HCT116 (cell line): ENCODE results near the gene MZB1. TPM values are rescaled to one million over a fixed set of nuclear protein-coding genes. Genes with fewer than 3 reads are reported as not detected.
A peak's percentile ranks its signal among the peaks of the same experiment; 100 is the strongest.

ENCODE experiments used
- ATAC-seq: fragments of 200-7000 bp; cut with Tn5 transposase; 2 replicates; pipeline ENCODE4 v1.9.1; 2020; ENCODE audit warnings: mild to moderate bottlenecking, moderate library complexity
- BruUV-seq: library from RNA; stranded (reverse); fragments of 400-500 nt; replicated peaks from 2 replicates; lab custom pipeline; 2021; lab: Mats Ljungman, UMichigan
- CTCF ChIA-PET: fragments of 300-600 bp; sonication (Branson Sonifier 250); formaldehyde crosslinking; loops from one replicate; lab custom pipeline; 2021; ENCODE audit warnings: antibody characterized with exemption; lab: Charles Lee
- POLR2A ChIA-PET: fragments of 300-600, 350-600 bp; sonication (Branson Sonifier 250); formaldehyde crosslinking; loops from one replicate; lab custom pipeline; 2021; ENCODE audit warnings: antibody characterized with exemption; lab: Charles Lee
- RAD21 ChIA-PET, 2 experiments: fragments of 300-600 bp; sonication (Branson Sonifier 250); formaldehyde crosslinking; loops; one replicate each; lab custom pipeline; 2023; ENCODE audit warnings: low total read pairs in 2 of 2; ENCODE audit not compliant: uncharacterized antibody in 2 of 2, unreplicated experiment in 2 of 2, low non-redundant PET in 1 of 2; lab: Charles Lee
- DNase-seq: peaks from one replicate; pipeline ENCODE4 v3.0.0-alpha.2; 2010; ENCODE audit warnings: low read depth, low spot score
- H2AFZ ChIP-seq: fragments of 200-600 bp; shearing (Covaris generic), sonication (generic); 2 replicates; pipeline ENCODE4 v1.6.1; 2017; ENCODE audit warnings: low read depth, mixed run types, mixed read lengths, antibody characterized with exemption, low read length; ENCODE audit not compliant: poor library complexity, severe bottlenecking
- H3K27ac ChIP-seq: 2 replicates; pipeline ENCODE4 v1.5.1; 2012; ENCODE audit warnings: low read depth, low read length
- H3K27me3 ChIP-seq: fragments of 200-600 bp; sonication (generic); 2 replicates; pipeline ENCODE4 v1.6.1; 2016; ENCODE audit warnings: mixed run types, low read length, mixed read lengths; ENCODE audit not compliant: insufficient read depth
- H3K36me3 ChIP-seq, 2 experiments: fragments of 200-500 bp in 1 of 2; fragments of 200-600 bp in 1 of 2; sonication (Bioruptor generic) in 1 of 2; sonication (generic) in 1 of 2; 2 replicates each; pipeline versions ENCODE4 v1.5.1 to v1.6.1; 2014 to 2016; ENCODE audit warnings: low read length in 2 of 2, inconsistent platforms in 1 of 2, mixed read lengths in 1 of 2, mixed run types in 1 of 2; ENCODE audit not compliant: insufficient read depth in 2 of 2, control insufficient read depth in 1 of 2
- H3K4me1 ChIP-seq, 2 experiments: fragments of 200-600 bp in 1 of 2; sonication (generic) in 1 of 2; 2 replicates each; pipeline versions ENCODE4 v1.5.1 to v1.6.1; 2012 to 2017; ENCODE audit warnings: low read length in 2 of 2, inconsistent platforms in 1 of 2, mild to moderate bottlenecking in 1 of 2, mixed read lengths in 1 of 2, mixed run types in 1 of 2, moderate library complexity in 1 of 2; ENCODE audit not compliant: insufficient read depth in 2 of 2, control insufficient read depth in 1 of 2
- H3K4me2 ChIP-seq: fragments of 200-600 bp; sonication (generic); 2 replicates; pipeline ENCODE4 v1.6.1; 2017; ENCODE audit warnings: mixed run types, low read length, mixed read lengths
- H3K4me3 ChIP-seq, 2 experiments: fragments of 200-600 bp in 1 of 2; sonication (generic) in 1 of 2; replicated peaks in 1 of 2; 2 replicates each; pipeline ENCODE4 v1.5.1; 2011 to 2016; ENCODE audit warnings: low read length in 2 of 2, control low read depth in 1 of 2, low read depth in 1 of 2, mild to moderate bottlenecking in 1 of 2, mixed read lengths in 1 of 2, mixed run types in 1 of 2
- H3K79me2 ChIP-seq: fragments of 200-600 bp; sonication (generic); 2 replicates; pipeline ENCODE4 v1.6.1; 2017; ENCODE audit warnings: mild to moderate bottlenecking, mixed run types, low read length, moderate library complexity, mixed read lengths; ENCODE audit not compliant: insufficient read depth
- H3K9ac ChIP-seq: fragments of 200-600 bp; sonication (generic); 2 replicates; pipeline ENCODE4 v1.6.1; 2016; ENCODE audit warnings: low read length, mixed read lengths
- H3K9me2 ChIP-seq: fragments of 200-600 bp; sonication (generic), shearing (Covaris generic); 2 replicates; pipeline ENCODE4 v1.6.1; 2017; ENCODE audit warnings: mixed run types, mild to moderate bottlenecking, moderate library complexity; ENCODE audit not compliant: insufficient read depth
- H3K9me3 ChIP-seq, 2 experiments: fragments of 200-500 bp in 1 of 2; fragments of 200-600 bp in 1 of 2; sonication (Bioruptor generic) in 1 of 2; sonication (generic) in 1 of 2; 2 replicates each; pipeline ENCODE4 v1.6.1; 2014 to 2017; ENCODE audit warnings: low read length in 2 of 2, mixed read lengths in 2 of 2, inconsistent platforms in 1 of 2, low read depth in 1 of 2, mild to moderate bottlenecking in 1 of 2, mixed run types in 1 of 2, moderate library complexity in 1 of 2; ENCODE audit not compliant: control insufficient read depth in 1 of 2, insufficient read depth in 1 of 2
- H4K20me1 ChIP-seq: fragments of 200-600 bp; sonication (generic), shearing (Covaris generic); 2 replicates; pipeline ENCODE4 v1.6.1; 2017; ENCODE audit warnings: mixed run types, mild to moderate bottlenecking, moderate library complexity; ENCODE audit not compliant: insufficient read depth
- CEBPB ChIP-seq: IDR thresholded peaks from 2 replicates; pipeline ENCODE4 v1.6.1; 2012; ENCODE audit warnings: low read depth
- ELF1 ChIP-seq: IDR thresholded peaks from 2 replicates; pipeline ENCODE4 v1.6.1; 2012; ENCODE audit warnings: low read depth, borderline replicate concordance
- EZH2 ChIP-seq: fragments of 200-600 bp; sonication (generic); IDR thresholded peaks from 2 replicates; pipeline ENCODE4 v1.6.1; 2017; ENCODE audit warnings: antibody characterized with exemption, mixed run types
- JUND ChIP-seq: IDR thresholded peaks from 2 replicates; pipeline ENCODE4 v1.6.1; 2012
- POLR2A ChIP-seq: IDR thresholded peaks from 2 replicates; pipeline ENCODE4 v1.7.0; 2011; ENCODE audit warnings: borderline replicate concordance; ENCODE audit not compliant: insufficient read depth, insufficient read length; ENCODE audit errors: extremely low read depth
- POLR2AphosphoS5 ChIP-seq: IDR thresholded peaks from 2 replicates; pipeline ENCODE4 v1.6.1; 2011; ENCODE audit warnings: mild to moderate bottlenecking, low read depth, low read length, moderate library complexity
- RAD21 ChIP-seq: IDR thresholded peaks from 2 replicates; pipeline ENCODE4 v1.6.1; 2012; ENCODE audit warnings: low read depth, mild to moderate bottlenecking
- SIN3A ChIP-seq: IDR thresholded peaks from 2 replicates; pipeline ENCODE4 v1.6.1; 2012; ENCODE audit warnings: low read depth
- SP1 ChIP-seq: IDR thresholded peaks from 2 replicates; pipeline ENCODE4 v1.6.1; 2012; ENCODE audit warnings: low read depth
- SRF ChIP-seq: IDR thresholded peaks from 2 replicates; pipeline ENCODE4 v1.6.1; 2012; ENCODE audit warnings: low read depth
- YY1 ChIP-seq: IDR thresholded peaks from 2 replicates; pipeline ENCODE4 v1.6.1; 2011; ENCODE audit warnings: low read length, low read depth, moderate library complexity, mild to moderate bottlenecking; ENCODE audit not compliant: insufficient replicate concordance; ENCODE audit errors: extremely low read depth
- ZFX ChIP-seq: fragments of 450-650 bp; IDR thresholded peaks from 2 replicates; pipeline ENCODE4 v1.6.1; 2017
- ZNF274 ChIP-seq: fragments of 200-500 bp; sonication (Bioruptor generic); IDR thresholded peaks from 2 replicates; pipeline ENCODE4 v1.6.1; 2014; ENCODE audit warnings: mild to moderate bottlenecking, low read depth, low read length, inconsistent platforms
- intact Hi-C: fragments of 100-400 bp; cut with micrococcal nuclease; formaldehyde crosslinking; loops from 2 replicates; pipeline ENCODE4 v1.10.0; 2022
- total RNA-seq: library from RNA; stranded (reverse); gene quantifications from one replicate; pipeline ENCODE4 v1.2.1, GENCODE V29; 2021; ENCODE audit not compliant: unreplicated experiment
- TF ChIP-seq, protein P1 (sequence below), 3 experiments: fragments of 200-600 bp in 1 of 3; sonication (generic) in 1 of 3; IDR thresholded peaks in 2 of 3; conservative IDR thresholded peaks in 1 of 3; 2 replicates each; pipeline ENCODE4 v1.5.1; 2012 to 2017; ENCODE audit warnings: low read depth in 2 of 3, low read length in 2 of 3, antibody characterized with exemption in 1 of 3, borderline replicate concordance in 1 of 3, control low read depth in 1 of 3, mild to moderate bottlenecking in 1 of 3, mixed read lengths in 1 of 3, mixed run types in 1 of 3, moderate library complexity in 1 of 3; ENCODE audit not compliant: insufficient read depth in 1 of 3
- TF ChIP-seq, protein P2 (sequence below): IDR thresholded peaks from 2 replicates; pipeline ENCODE4 v1.6.1; 2012
- TF ChIP-seq, protein P3 (sequence below): IDR thresholded peaks from 2 replicates; pipeline ENCODE4 v1.6.1; 2011; ENCODE audit warnings: mild to moderate bottlenecking, low read length, moderate library complexity; ENCODE audit not compliant: insufficient replicate concordance; ENCODE audit errors: extremely low read depth

Gene MZB1
- total RNA-seq, 1 experiment from 2014 or later = 0.81 TPM

GRCh38 chr5:139439013-139439903 lies 49.5 kb upstream of the MZB1 start, which contains the start of gene DNAJC18 (continued):
- TF ChIP-seq, protein P1, sequence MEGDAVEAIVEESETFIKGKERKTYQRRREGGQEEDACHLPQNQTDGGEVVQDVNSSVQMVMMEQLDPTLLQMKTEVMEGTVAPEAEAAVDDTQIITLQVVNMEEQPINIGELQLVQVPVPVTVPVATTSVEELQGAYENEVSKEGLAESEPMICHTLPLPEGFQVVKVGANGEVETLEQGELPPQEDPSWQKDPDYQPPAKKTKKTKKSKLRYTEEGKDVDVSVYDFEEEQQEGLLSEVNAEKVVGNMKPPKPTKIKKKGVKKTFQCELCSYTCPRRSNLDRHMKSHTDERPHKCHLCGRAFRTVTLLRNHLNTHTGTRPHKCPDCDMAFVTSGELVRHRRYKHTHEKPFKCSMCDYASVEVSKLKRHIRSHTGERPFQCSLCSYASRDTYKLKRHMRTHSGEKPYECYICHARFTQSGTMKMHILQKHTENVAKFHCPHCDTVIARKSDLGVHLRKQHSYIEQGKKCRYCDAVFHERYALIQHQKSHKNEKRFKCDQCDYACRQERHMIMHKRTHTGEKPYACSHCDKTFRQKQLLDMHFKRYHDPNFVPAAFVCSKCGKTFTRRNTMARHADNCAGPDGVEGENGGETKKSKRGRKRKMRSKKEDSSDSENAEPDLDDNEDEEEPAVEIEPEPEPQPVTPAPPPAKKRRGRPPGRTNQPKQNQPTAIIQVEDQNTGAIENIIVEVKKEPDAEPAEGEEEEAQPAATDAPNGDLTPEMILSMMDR (IDR thresholded peaks at IDR 0.05 in 2 of 3, conservative IDR thresholded peaks at IDR 0.05 in 1 of 3; ENCODE audit: borderline replicate concordance in 1 of 3, insufficient read depth in 1 of 3, low read depth in 2 of 3, low read length in 2 of 3) = no peak
- TF ChIP-seq SIN3A = no peak

DNA sequence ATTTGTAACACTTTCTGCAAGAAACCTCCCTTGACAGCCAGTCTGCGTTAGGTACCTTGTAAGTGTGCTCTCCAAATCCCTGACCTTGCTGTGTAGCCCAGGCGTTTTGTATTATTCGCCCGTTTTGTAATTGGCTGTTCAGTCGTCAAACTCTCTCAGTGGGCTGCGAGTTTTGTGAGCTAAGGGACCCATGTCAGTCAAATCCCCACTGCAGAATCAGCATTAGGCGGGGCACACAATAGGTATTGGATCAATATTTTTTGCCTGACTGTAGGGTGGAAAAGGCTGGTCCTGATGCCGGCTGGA lies 48.9 kb upstream of the MZB1 start:
- RAD21 ChIA-PET = no interaction called here
- peak overlapping the region; percentile 98 for H3K4me2 ChIP-seq
- H3K4me1 ChIP-seq = peaks cover 2 to 17% of the 10 kb centered on the region in 2 experiments; a peak in 3 of 4 replicates
- peak overlapping the region; percentile 83 for H2AFZ ChIP-seq
- H3K9me2 ChIP-seq = no peaks in the 10 kb centered on the region
- no peaks in the 10 kb centered on the region for H3K9me3 ChIP-seq
- POLR2A ChIA-PET = interaction anchor here (1.2 kb wide), 2 partner anchors 44 to 122 kb away, joined by 3 to 4 read pairs; partner anchors contain the start of genes STING1 and UBE2D2
- no peaks in the 10 kb centered on the region for H3K36me3 ChIP-seq
- H3K27ac ChIP-seq = peak overlapping the region; percentile 0; the same call in 1 of the 2 replicates
- no peaks in the 10 kb centered on the region for H3K79me2 ChIP-seq
- TF ChIP-seq SP1 = no peak
- no peak for TF ChIP-seq SIN3A
- no peak for TF ChIP-seq ZNF274
- no peak for TF ChIP-seq CEBPB
- no peak for TF ChIP-seq JUND
- TF ChIP-seq, protein P2, sequence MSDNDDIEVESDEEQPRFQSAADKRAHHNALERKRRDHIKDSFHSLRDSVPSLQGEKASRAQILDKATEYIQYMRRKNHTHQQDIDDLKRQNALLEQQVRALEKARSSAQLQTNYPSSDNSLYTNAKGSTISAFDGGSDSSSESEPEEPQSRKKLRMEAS = no peak
- TF ChIP-seq POLR2A = no peak
- no peak for TF ChIP-seq RAD21
- TF ChIP-seq, protein P3, sequence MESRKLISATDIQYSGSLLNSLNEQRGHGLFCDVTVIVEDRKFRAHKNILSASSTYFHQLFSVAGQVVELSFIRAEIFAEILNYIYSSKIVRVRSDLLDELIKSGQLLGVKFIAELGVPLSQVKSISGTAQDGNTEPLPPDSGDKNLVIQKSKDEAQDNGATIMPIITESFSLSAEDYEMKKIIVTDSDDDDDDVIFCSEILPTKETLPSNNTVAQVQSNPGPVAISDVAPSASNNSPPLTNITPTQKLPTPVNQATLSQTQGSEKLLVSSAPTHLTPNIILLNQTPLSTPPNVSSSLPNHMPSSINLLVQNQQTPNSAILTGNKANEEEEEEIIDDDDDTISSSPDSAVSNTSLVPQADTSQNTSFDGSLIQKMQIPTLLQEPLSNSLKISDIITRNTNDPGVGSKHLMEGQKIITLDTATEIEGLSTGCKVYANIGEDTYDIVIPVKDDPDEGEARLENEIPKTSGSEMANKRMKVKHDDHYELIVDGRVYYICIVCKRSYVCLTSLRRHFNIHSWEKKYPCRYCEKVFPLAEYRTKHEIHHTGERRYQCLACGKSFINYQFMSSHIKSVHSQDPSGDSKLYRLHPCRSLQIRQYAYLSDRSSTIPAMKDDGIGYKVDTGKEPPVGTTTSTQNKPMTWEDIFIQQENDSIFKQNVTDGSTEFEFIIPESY = no peak
- no peak for TF ChIP-seq SRF
- TF ChIP-seq, protein P1 (IDR thresholded peaks at IDR 0.05 in 2 of 3, conservative IDR thresholded peaks at IDR 0.05 in 1 of 3; ENCODE audit: borderline replicate concordance in 1 of 3, insufficient read depth in 1 of 3, low read depth in 2 of 3, low read length in 2 of 3) = no peak
- TF ChIP-seq YY1 = no peak
- TF ChIP-seq ZFX = no peak
- no peak for TF ChIP-seq EZH2
- no peak for TF ChIP-seq ELF1
- no peak for TF ChIP-seq POLR2AphosphoS5
- intact Hi-C loops = no loop called here
- no peaks in the 10 kb centered on the region for H4K20me1 ChIP-seq
- CTCF ChIA-PET = no interaction called here
- H3K9ac ChIP-seq = peak overlapping the region; percentile 65; the same call in 1 of the 2 replicates
- peak overlapping the region; percentile 82 to 86 for H3K4me3 ChIP-seq
- DNase-seq (no peak), ATAC-seq (peak; percentile 8)
- BruUV-seq = no TSS peak
- no peaks in the 10 kb centered on the region for H3K27me3 ChIP-seq
